H1 (cell line): ENCODE results near the gene IDE. TPM values are rescaled to one million over a fixed set of nuclear protein-coding genes. Genes with fewer than 3 reads are reported as not detected.

Source experiments
- CTCF ChIA-PET: fragments of 300-600 bp; sonication (Branson Sonifier 250); formaldehyde crosslinking; loops from one replicate; lab custom pipeline; 2021; ENCODE audit not compliant: partially characterized antibody; lab: Charles Lee
- POLR2A ChIA-PET: fragments of 300-600 bp; sonication (Branson Sonifier 250); formaldehyde crosslinking; loops from one replicate; lab custom pipeline; 2021; ENCODE audit warnings: inconsistent platforms; ENCODE audit not compliant: partially characterized antibody; lab: Charles Lee
- DNase-seq, 2 experiments: peaks; one replicate each; pipeline versions ENCODE4 v3.0.0 to v3.0.0-alpha.2; 2010 to 2022; ENCODE audit warnings: low spot score in 2 of 2, low read depth in 1 of 2, mixed read lengths in 1 of 2
- FAIRE-seq: peaks from 2 replicates; lab custom pipeline; 2011; peaks lifted over from hg19 to GRCh38; lab: Jason Lieb, UNC
- H2AFZ ChIP-seq: 2 replicates; pipeline ENCODE4 v1.8.1; 2012; ENCODE audit warnings: low read length, inconsistent platforms
- H2AK5ac ChIP-seq: 2 replicates; pipeline ENCODE4 v1.6.1; 2013; ENCODE audit warnings: low read depth, low read length
- H2BK120ac ChIP-seq: replicated peaks from 2 replicates; pipeline ENCODE3; 2013; ENCODE audit warnings: low read depth, low read length, inconsistent platforms
- H2BK12ac ChIP-seq: 2 replicates; pipeline ENCODE4 v1.6.1; 2013; ENCODE audit warnings: low read depth, low read length
- H2BK15ac ChIP-seq: 2 replicates; pipeline ENCODE4 v1.6.1; 2013; ENCODE audit warnings: low read length
- H2BK20ac ChIP-seq: 2 replicates; pipeline ENCODE4 v1.6.1; 2013; ENCODE audit warnings: low read length
- H2BK5ac ChIP-seq: 2 replicates; pipeline ENCODE4 v1.6.1; 2013; ENCODE audit warnings: low read depth, low read length
- H3K14ac ChIP-seq: 2 replicates; pipeline ENCODE4 v1.6.1; 2013; ENCODE audit warnings: inconsistent platforms; ENCODE audit not compliant: insufficient read length
- H3K18ac ChIP-seq: 2 replicates; pipeline ENCODE4 v1.6.1; 2013; ENCODE audit warnings: low read length; ENCODE audit errors: extremely low read depth
- H3K23ac ChIP-seq: 2 replicates; pipeline ENCODE4 v1.6.1; 2013; ENCODE audit warnings: inconsistent platforms; ENCODE audit not compliant: insufficient read length
- H3K23me2 ChIP-seq: 2 replicates; pipeline ENCODE4 v1.6.1; 2013; ENCODE audit warnings: low read depth, low read length
- H3K27ac ChIP-seq: 2 replicates; pipeline ENCODE4 v1.6.1; 2011; ENCODE audit warnings: low read depth, low read length, inconsistent platforms
- H3K27me3 ChIP-seq, 4 experiments: replicated peaks in 1 of 4; 1 replicate in 1 of 4; 2 replicates in 3 of 4; pipeline versions ENCODE4 v1.6.1 to v1.8.1; 2011 to 2013; ENCODE audit warnings: low read length in 3 of 4, mild to moderate bottlenecking in 3 of 4, inconsistent platforms in 2 of 4, mixed read lengths in 2 of 4, moderate library complexity in 1 of 4; ENCODE audit not compliant: control insufficient read depth in 3 of 4, insufficient read depth in 3 of 4; ENCODE audit errors: extremely low read depth in 1 of 4
- H3K36me3 ChIP-seq, 4 experiments: 2 replicates each; pipeline versions ENCODE4 v1.6.1 to v1.8.1; 2011 to 2013; ENCODE audit warnings: mild to moderate bottlenecking in 4 of 4, low read length in 3 of 4, moderate library complexity in 2 of 4, control low read depth in 1 of 4, inconsistent platforms in 1 of 4; ENCODE audit not compliant: insufficient read depth in 4 of 4, control insufficient read depth in 2 of 4
- H3K4ac ChIP-seq: replicated peaks from 2 replicates; pipeline ENCODE3; 2013; ENCODE audit warnings: low read length, low read depth, mixed read lengths, inconsistent platforms; ENCODE audit not compliant: insufficient read length
- H3K4me1 ChIP-seq, 4 experiments: replicated peaks in 1 of 4; 1 replicate in 1 of 4; 2 replicates in 3 of 4; pipeline versions ENCODE4 v1.6.1 to v1.8.1; 2011 to 2013; ENCODE audit warnings: low read length in 3 of 4, inconsistent platforms in 2 of 4, mixed read lengths in 1 of 4; ENCODE audit not compliant: insufficient read depth in 4 of 4, control insufficient read depth in 3 of 4
- H3K4me2 ChIP-seq, 2 experiments: 2 replicates each; pipeline versions ENCODE4 v1.6.1 to v1.8.1; 2011 to 2013; ENCODE audit warnings: low read depth in 2 of 2, low read length in 2 of 2, control low read depth in 1 of 2, inconsistent platforms in 1 of 2, mild to moderate bottlenecking in 1 of 2; ENCODE audit not compliant: insufficient read depth in 1 of 2
- H3K4me3 ChIP-seq, 4 experiments: fragments of 200-600, 300-600 bp in 1 of 4; sonication (generic), shearing (Covaris generic), sonication (Bioruptor Twin) in 1 of 4; 2 replicates each; pipeline versions ENCODE4 v1.5.1 to v1.8.1; 2011 to 2016; ENCODE audit warnings: low read length in 4 of 4, low read depth in 3 of 4, control low read depth in 2 of 4, inconsistent platforms in 2 of 4, mild to moderate bottlenecking in 2 of 4, mixed read lengths in 1 of 4, moderate library complexity in 1 of 4; ENCODE audit not compliant: insufficient read depth in 2 of 4; ENCODE audit errors: extremely low read depth in 1 of 4
- H3K56ac ChIP-seq: replicated peaks from 2 replicates; pipeline ENCODE3; 2013; ENCODE audit warnings: low read depth, mild to moderate bottlenecking, mixed read lengths, low read length, inconsistent platforms; ENCODE audit not compliant: insufficient read length
- H3K79me1 ChIP-seq: 2 replicates; pipeline ENCODE4 v1.6.1; 2013; ENCODE audit warnings: low read depth, low read length, control low read depth
- H3K79me2 ChIP-seq, 2 experiments: 2 replicates each; pipeline versions ENCODE4 v1.6.1 to v1.8.1; 2012 to 2013; ENCODE audit warnings: low read length in 2 of 2, mild to moderate bottlenecking in 2 of 2, inconsistent platforms in 1 of 2; ENCODE audit not compliant: insufficient read depth in 2 of 2, control insufficient read depth in 1 of 2
- H3K9ac ChIP-seq, 4 experiments: replicated peaks in 1 of 4; 1 replicate in 1 of 4; 2 replicates in 3 of 4; pipeline versions ENCODE4 v1.6.1 to v1.8.1; 2011 to 2013; ENCODE audit warnings: low read depth in 3 of 4, low read length in 3 of 4, control low read depth in 2 of 4, mild to moderate bottlenecking in 2 of 4, moderate library complexity in 2 of 4, inconsistent platforms in 1 of 4; ENCODE audit errors: extremely low read depth in 1 of 4
- H3K9me3 ChIP-seq, 2 experiments: 2 replicates each; pipeline versions ENCODE4 v1.6.1 to v1.8.1; 2012 to 2013; ENCODE audit warnings: mild to moderate bottlenecking in 2 of 2, moderate library complexity in 2 of 2, control low read depth in 1 of 2, inconsistent platforms in 1 of 2, low read depth in 1 of 2, low read length in 1 of 2, mixed read lengths in 1 of 2; ENCODE audit not compliant: insufficient read depth in 2 of 2
- H4K20me1 ChIP-seq, 2 experiments: replicated peaks in 1 of 2; 2 replicates each; pipeline versions ENCODE3 to v1.8.1; 2011 to 2013; ENCODE audit warnings: inconsistent platforms in 2 of 2, low read length in 2 of 2, mild to moderate bottlenecking in 1 of 2; ENCODE audit not compliant: insufficient read depth in 2 of 2, control insufficient read depth in 1 of 2
- H4K5ac ChIP-seq: 2 replicates; pipeline ENCODE4 v1.6.1; 2013; ENCODE audit warnings: low read length, low read depth, mixed read lengths, inconsistent platforms; ENCODE audit not compliant: insufficient read length
- H4K8ac ChIP-seq: 2 replicates; pipeline ENCODE4 v1.8.0; 2013; ENCODE audit warnings: mild to moderate bottlenecking, moderate library complexity, low read length, inconsistent platforms; ENCODE audit not compliant: insufficient read depth; ENCODE audit errors: extremely low read depth
- H4K91ac ChIP-seq: replicated peaks from 2 replicates; pipeline ENCODE3; 2013; ENCODE audit warnings: low read length, mixed read lengths, inconsistent platforms; ENCODE audit not compliant: insufficient read length
- CBX5 ChIP-seq: fragments of 300-800, 300-1000 bp; sonication (generic); IDR thresholded peaks from 2 replicates; pipeline ENCODE4 v1.7.1; 2016; ENCODE audit warnings: antibody characterized with exemption, low read length, low read depth
- HDAC6 ChIP-seq: IDR thresholded peaks from one replicate; pipeline ENCODE4 v1.7.1; 2012; ENCODE audit warnings: low read depth, mild to moderate bottlenecking, inconsistent platforms, low read length, moderate library complexity
- WGBS, 2 experiments: shearing (Covaris generic) in 1 of 2; methylation state at CpG; one replicate each; pipeline versions ENCODE4 v1.1.6 to v1.1.7; 2013 to 2015; ENCODE audit warnings: low lambda C conversion rate in 2 of 2, mixed read lengths in 2 of 2, inconsistent platforms in 1 of 2, low coverage in 1 of 2, missing lambda C conversion rate in 1 of 2; ENCODE audit not compliant: insufficient replicate concordance in 2 of 2, insufficient coverage in 1 of 2, insufficient read length in 1 of 2; ENCODE audit errors: extremely low coverage in 1 of 2, missing lambda C conversion rate in 1 of 2; 5-methylcytosine and 5-hydroxymethylcytosine counted together
- polyA plus RNA-seq, 7 experiments: library from polyadenylated mRNA; depleted of rRNA in 3 of 7; stranded (reverse) in 5 of 7; unstranded in 2 of 7; fragments of >200 nt in 5 of 7; fragments of 200-250 nt in 2 of 7; gene quantifications; 1 replicate in 5 of 7; 2 replicates in 1 of 7; 4 replicates in 1 of 7; pipeline versions ENCODE4 v1.2.1 to v1.2.3, GENCODE V29; 2011 to 2013; ENCODE audit warnings: missing spikeins in 2 of 7, mixed read lengths in 2 of 7
- total RNA-seq: library from RNA; stranded (reverse); fragmentation: NEBNext Ultra II Directional; extraction: Animal tissue kit (Norgen Biotek cat#: 25700); gene quantifications from 2 replicates; pipeline ENCODE4 v1.2.1, GENCODE V29; 2021

IDE gene
- total and polyA plus RNA-seq, 2 of the 8 experiments (the other 6 are each of a cell fraction or from before 2014, with no cell fraction given), result 12.7 to 52.7 TPM

DNA sequence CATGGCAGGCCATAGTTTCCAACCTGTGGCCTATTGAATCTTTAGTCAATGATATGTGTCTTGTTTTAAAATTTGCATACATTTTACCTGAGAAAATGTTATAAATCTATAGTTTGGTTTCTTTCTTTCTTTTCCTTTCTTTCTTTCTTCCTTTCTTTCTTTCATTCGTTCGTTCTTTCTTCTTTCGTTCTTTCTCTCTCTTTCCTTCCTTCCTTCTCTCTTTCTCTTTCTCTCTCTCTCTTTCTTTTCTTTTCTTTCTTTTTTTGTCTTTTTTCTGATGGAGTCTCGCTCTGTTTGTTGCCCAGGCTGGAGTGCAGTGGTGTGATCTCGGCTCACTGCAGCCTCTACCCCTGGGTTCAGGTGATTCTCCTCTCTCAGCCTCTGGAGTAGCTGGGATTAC, 133.3 kb downstream of the IDE start:
- no peak overlapping the region for H2BK12ac ChIP-seq
- H3K14ac ChIP-seq, result no peak overlapping the region
- H3K36me3 ChIP-seq, result no peaks in the 10 kb centered on the region
- FAIRE-seq (no peak), DNase-seq (no peak)
- H3K9ac ChIP-seq, result no peak overlapping the region
- no peak overlapping the region for H4K5ac ChIP-seq
- H3K79me1 ChIP-seq, result no peaks in the 10 kb centered on the region
- no peak overlapping the region for H3K4me2 ChIP-seq
- H2AK5ac ChIP-seq, result no peak overlapping the region
- ChIA-PET POLR2A (interaction anchor here (0.7 kb wide), 1 partner anchor 329 kb away, joined by 3 read pairs; no protein-coding TSS in a partner anchor), CTCF (no interaction called here)
- 74 to 100% methylated on average over 3 to 5 of the region's 5 CpGs for WGBS, 2 experiments
- H3K79me2 ChIP-seq, result no peaks in the 10 kb centered on the region
- H2AFZ ChIP-seq, result no peak overlapping the region
- H3K9me3 ChIP-seq, result no peaks in the 10 kb centered on the region
- no peak for TF ChIP-seq CBX5
- TF ChIP-seq HDAC6, result no peak
- H2BK20ac ChIP-seq, result no peak overlapping the region
- H3K4me1 ChIP-seq, result no peaks in the 10 kb centered on the region
- H4K8ac ChIP-seq, result no peak overlapping the region
- no peak overlapping the region for H2BK120ac ChIP-seq
- H2BK15ac ChIP-seq, result no peak overlapping the region
- no peak overlapping the region for H3K23ac ChIP-seq
- H3K56ac ChIP-seq, result no peak overlapping the region
- no peaks in the 10 kb centered on the region for H3K23me2 ChIP-seq
- no peak overlapping the region for H3K18ac ChIP-seq
- no peak overlapping the region for H3K4ac ChIP-seq
- H3K4me3 ChIP-seq, result no peak overlapping the region
- no peak overlapping the region for H4K91ac ChIP-seq
- no peaks in the 10 kb centered on the region for H4K20me1 ChIP-seq
- H3K27ac ChIP-seq, result no peak overlapping the region
- H3K27me3 ChIP-seq, result no peaks in the 10 kb centered on the region
- no peak overlapping the region for H2BK5ac ChIP-seq
